ENCODE measurements around the gene ATP5PD. TPM values are rescaled to one million over a fixed set of nuclear protein-coding genes. Genes with fewer than 3 reads are reported as not detected.
"Not testable (repeated sequence)": the region's sequence is repeated elsewhere in the genome, so short reads cannot be mapped to it uniquely, and the experiment has no call there.

ATP5PD gene
- total RNA-seq, 1 experiment from 2014 or later, result 383 TPM

DNA sequence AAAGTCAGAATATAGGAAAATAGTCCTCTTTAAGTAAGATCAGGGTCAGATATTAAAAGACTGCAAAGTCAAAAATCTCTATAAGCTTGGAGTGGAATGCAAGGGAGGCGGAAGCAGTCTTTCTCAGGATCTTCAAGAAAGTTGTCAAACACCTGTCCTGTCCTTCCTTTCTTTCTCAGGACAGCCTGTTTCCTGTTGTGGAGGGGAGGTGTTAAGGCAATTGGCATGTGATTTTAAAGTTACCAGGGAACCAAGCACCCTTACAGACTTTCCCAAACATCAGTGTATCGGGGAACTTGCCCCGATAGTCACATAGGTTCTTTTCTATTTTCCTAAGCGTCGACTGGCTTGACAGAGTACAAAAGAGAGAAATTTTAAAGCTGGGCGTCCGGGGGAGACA lies 2.1 kb downstream of the ATP5PD start:
- TF ChIP-seq, protein P1, sequence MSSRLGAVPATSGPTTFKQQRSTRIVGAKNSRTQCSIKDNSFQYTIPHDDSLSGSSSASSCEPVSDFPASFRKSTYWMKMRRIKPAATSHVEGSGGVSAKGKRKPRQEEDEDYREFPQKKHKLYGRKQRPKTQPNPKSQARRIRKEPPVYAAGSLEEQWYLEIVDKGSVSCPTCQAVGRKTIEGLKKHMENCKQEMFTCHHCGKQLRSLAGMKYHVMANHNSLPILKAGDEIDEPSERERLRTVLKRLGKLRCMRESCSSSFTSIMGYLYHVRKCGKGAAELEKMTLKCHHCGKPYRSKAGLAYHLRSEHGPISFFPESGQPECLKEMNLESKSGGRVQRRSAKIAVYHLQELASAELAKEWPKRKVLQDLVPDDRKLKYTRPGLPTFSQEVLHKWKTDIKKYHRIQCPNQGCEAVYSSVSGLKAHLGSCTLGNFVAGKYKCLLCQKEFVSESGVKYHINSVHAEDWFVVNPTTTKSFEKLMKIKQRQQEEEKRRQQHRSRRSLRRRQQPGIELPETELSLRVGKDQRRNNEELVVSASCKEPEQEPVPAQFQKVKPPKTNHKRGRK (CRISPR knock-in tag; IDR thresholded peaks at IDR 0.05; ENCODE audit: borderline replicate concordance), result no peak
- no peak for TF ChIP-seq ZNF317 (CRISPR knock-in tag; IDR thresholded peaks at IDR 0.05; ENCODE audit: borderline replicate concordance, low read depth)
- TF ChIP-seq, protein P2, sequence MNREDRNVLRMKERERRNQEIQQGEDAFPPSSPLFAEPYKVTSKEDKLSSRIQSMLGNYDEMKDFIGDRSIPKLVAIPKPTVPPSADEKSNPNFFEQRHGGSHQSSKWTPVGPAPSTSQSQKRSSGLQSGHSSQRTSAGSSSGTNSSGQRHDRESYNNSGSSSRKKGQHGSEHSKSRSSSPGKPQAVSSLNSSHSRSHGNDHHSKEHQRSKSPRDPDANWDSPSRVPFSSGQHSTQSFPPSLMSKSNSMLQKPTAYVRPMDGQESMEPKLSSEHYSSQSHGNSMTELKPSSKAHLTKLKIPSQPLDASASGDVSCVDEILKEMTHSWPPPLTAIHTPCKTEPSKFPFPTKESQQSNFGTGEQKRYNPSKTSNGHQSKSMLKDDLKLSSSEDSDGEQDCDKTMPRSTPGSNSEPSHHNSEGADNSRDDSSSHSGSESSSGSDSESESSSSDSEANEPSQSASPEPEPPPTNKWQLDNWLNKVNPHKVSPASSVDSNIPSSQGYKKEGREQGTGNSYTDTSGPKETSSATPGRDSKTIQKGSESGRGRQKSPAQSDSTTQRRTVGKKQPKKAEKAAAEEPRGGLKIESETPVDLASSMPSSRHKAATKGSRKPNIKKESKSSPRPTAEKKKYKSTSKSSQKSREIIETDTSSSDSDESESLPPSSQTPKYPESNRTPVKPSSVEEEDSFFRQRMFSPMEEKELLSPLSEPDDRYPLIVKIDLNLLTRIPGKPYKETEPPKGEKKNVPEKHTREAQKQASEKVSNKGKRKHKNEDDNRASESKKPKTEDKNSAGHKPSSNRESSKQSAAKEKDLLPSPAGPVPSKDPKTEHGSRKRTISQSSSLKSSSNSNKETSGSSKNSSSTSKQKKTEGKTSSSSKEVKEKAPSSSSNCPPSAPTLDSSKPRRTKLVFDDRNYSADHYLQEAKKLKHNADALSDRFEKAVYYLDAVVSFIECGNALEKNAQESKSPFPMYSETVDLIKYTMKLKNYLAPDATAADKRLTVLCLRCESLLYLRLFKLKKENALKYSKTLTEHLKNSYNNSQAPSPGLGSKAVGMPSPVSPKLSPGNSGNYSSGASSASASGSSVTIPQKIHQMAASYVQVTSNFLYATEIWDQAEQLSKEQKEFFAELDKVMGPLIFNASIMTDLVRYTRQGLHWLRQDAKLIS (CRISPR knock-in tag; IDR thresholded peaks at IDR 0.05; ENCODE audit: borderline replicate concordance), result no peak
- TF ChIP-seq, protein P3, sequence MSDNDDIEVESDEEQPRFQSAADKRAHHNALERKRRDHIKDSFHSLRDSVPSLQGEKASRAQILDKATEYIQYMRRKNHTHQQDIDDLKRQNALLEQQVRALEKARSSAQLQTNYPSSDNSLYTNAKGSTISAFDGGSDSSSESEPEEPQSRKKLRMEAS (CRISPR knock-in tag; IDR thresholded peaks at IDR 0.05), result no peak
- TF ChIP-seq, protein P4, sequence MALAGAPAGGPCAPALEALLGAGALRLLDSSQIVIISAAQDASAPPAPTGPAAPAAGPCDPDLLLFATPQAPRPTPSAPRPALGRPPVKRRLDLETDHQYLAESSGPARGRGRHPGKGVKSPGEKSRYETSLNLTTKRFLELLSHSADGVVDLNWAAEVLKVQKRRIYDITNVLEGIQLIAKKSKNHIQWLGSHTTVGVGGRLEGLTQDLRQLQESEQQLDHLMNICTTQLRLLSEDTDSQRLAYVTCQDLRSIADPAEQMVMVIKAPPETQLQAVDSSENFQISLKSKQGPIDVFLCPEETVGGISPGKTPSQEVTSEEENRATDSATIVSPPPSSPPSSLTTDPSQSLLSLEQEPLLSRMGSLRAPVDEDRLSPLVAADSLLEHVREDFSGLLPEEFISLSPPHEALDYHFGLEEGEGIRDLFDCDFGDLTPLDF (CRISPR knock-in tag; IDR thresholded peaks at IDR 0.05), result no peak
- TF ChIP-seq, protein P5, sequence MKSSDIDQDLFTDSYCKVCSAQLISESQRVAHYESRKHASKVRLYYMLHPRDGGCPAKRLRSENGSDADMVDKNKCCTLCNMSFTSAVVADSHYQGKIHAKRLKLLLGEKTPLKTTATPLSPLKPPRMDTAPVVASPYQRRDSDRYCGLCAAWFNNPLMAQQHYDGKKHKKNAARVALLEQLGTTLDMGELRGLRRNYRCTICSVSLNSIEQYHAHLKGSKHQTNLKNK (CRISPR knock-in tag; IDR thresholded peaks at IDR 0.05), result no peak
- TF ChIP-seq, protein P6, sequence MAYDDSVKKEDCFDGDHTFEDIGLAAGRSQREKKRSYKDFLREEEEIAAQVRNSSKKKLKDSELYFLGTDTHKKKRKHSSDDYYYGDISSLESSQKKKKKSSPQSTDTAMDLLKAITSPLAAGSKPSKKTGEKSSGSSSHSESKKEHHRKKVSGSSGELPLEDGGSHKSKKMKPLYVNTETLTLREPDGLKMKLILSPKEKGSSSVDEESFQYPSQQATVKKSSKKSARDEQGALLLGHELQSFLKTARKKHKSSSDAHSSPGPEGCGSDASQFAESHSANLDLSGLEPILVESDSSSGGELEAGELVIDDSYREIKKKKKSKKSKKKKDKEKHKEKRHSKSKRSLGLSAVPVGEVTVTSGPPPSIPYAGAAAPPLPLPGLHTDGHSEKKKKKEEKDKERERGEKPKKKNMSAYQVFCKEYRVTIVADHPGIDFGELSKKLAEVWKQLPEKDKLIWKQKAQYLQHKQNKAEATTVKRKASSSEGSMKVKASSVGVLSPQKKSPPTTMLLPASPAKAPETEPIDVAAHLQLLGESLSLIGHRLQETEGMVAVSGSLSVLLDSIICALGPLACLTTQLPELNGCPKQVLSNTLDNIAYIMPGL (CRISPR knock-in tag; IDR thresholded peaks at IDR 0.05), result no peak
- no peak for TF ChIP-seq NFATC4 (CRISPR knock-in tag; IDR thresholded peaks at IDR 0.05)
- no peak for TF ChIP-seq ZNF416 (CRISPR knock-in tag; IDR thresholded peaks at IDR 0.05)
- no peaks in the 10 kb centered on the region for H3K9me3 Mint-ChIP-seq
- peaks cover 54% of the 10 kb centered on the region for H3K4me1 Mint-ChIP-seq
- no peaks in the 10 kb centered on the region for H3K27me3 Mint-ChIP-seq (ENCODE audit: low read depth)
- H3K36me3 Mint-ChIP-seq, result peaks cover 37% of the 10 kb centered on the region
- peak overlapping the region; percentile 98 for H3K4me3 Mint-ChIP-seq
- POLR2A ChIA-PET, result interaction anchor here (0.6 to 0.8 kb wide), 2 partner anchors 40 to 43 kb away, joined by 3 to 5 read pairs; partner anchors contain the start of gene SLC16A5
- CTCF ChIA-PET, result no interaction called here
- peak overlapping the region; percentile 97 for H3K27ac Mint-ChIP-seq
- ATAC-seq (no peak), DNase-seq (ENCODE audit: low spot score) (no peak)

DNA sequence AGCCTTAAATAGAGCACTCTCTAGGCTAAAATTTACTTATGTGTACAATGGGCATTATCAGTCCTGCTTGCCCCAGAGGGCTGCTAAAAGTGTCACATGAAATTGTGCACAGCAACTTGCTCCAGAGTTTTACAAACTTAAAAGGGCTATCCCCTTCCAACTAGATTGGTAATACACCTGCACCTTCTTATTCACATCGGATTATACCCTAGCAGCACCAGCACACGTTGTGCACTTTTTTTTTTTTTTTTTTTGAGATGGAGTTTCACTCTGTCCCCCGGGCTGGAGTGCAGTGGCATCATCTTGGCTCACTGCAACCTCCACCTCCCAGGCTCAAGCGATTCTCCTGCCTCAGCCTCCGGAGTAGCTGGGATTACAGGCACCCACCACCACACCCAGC lies 3.0 kb downstream of the ATP5PD start:
- ChIA-PET POLR2A (interaction anchor here (0.6 to 0.7 kb wide), 2 partner anchors 40 to 95 kb away, joined by 3 to 5 read pairs; no protein-coding TSS in a partner anchor), CTCF (interaction anchor here (0.7 kb wide), 1 partner anchor 279 kb away, joined by 3 read pairs; no protein-coding TSS in a partner anchor)
- Mint-ChIP-seq H3K27ac (peak overlapping the region; percentile 95), H3K4me1 (peaks cover 49% of the 10 kb centered on the region), H3K36me3 (peaks cover 38% of the 10 kb centered on the region), H3K4me3 (peak overlapping the region; percentile 49)
- not testable (repeated sequence) for DNase-seq (ENCODE audit: low spot score); H3K27me3 Mint-ChIP-seq (ENCODE audit: low read depth); H3K9me3 Mint-ChIP-seq; ATAC-seq

DNA sequence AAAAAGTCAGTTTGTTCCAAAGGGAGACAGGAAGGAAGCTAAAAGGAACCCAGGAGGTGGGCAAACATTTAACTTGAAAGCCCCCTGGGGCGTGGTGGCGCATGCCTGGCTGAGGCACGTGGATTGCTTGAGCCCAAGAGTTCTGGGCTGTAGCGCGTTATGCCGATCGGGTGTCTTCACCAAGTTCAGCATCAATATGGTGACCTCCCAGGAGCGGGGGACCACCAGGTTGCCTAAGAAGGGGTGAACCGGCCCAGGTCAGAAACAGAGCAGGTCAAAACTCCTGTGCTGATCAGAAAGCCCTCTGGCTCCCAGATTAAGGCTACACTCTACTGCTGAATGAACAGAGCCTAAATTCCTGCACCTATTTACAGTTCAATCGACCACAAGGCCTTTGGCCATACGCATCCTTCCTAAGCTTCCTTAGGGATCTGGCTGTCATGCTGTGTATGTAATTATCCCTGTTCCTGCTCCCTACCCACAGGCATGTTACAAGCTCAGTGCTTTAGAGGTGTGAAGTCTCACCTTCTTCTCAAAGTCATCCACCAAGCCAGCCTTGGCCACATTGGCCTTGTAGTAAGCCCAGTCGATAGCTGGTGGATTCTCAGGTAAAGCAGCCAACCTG lies 5.0 kb downstream of the ATP5PD start:
- CTCF ChIA-PET, result interaction anchor here (0.7 to 3.1 kb wide), 7 partner anchors 30 to 226 kb away, joined by 3 to 10 read pairs (median 3); partner anchors contain the start of gene MRPL58
- no peak for DNase-seq (ENCODE audit: low spot score)
- H3K27me3 Mint-ChIP-seq (ENCODE audit: low read depth), result no peaks in the 10 kb centered on the region
- ATAC-seq, result no peak; the same call in 1 of the 2 replicates
- H3K4me3 Mint-ChIP-seq, result peak overlapping the region; percentile 15; the same call in 1 of the 2 replicates
- H3K4me1 Mint-ChIP-seq, result peaks cover 48% of the 10 kb centered on the region
- H3K27ac Mint-ChIP-seq, result peak overlapping the region; percentile 93
- H3K36me3 Mint-ChIP-seq, result peaks cover 45% of the 10 kb centered on the region
- no peaks in the 10 kb centered on the region for H3K9me3 Mint-ChIP-seq
- POLR2A ChIA-PET, result no interaction called here
- TF ChIP-seq, protein P7, sequence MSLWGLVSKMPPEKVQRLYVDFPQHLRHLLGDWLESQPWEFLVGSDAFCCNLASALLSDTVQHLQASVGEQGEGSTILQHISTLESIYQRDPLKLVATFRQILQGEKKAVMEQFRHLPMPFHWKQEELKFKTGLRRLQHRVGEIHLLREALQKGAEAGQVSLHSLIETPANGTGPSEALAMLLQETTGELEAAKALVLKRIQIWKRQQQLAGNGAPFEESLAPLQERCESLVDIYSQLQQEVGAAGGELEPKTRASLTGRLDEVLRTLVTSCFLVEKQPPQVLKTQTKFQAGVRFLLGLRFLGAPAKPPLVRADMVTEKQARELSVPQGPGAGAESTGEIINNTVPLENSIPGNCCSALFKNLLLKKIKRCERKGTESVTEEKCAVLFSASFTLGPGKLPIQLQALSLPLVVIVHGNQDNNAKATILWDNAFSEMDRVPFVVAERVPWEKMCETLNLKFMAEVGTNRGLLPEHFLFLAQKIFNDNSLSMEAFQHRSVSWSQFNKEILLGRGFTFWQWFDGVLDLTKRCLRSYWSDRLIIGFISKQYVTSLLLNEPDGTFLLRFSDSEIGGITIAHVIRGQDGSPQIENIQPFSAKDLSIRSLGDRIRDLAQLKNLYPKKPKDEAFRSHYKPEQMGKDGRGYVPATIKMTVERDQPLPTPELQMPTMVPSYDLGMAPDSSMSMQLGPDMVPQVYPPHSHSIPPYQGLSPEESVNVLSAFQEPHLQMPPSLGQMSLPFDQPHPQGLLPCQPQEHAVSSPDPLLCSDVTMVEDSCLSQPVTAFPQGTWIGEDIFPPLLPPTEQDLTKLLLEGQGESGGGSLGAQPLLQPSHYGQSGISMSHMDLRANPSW (CRISPR knock-in tag; conservative IDR thresholded peaks at IDR 0.05; ENCODE audit: low read depth), result no peak
- TF ChIP-seq, protein P8, sequence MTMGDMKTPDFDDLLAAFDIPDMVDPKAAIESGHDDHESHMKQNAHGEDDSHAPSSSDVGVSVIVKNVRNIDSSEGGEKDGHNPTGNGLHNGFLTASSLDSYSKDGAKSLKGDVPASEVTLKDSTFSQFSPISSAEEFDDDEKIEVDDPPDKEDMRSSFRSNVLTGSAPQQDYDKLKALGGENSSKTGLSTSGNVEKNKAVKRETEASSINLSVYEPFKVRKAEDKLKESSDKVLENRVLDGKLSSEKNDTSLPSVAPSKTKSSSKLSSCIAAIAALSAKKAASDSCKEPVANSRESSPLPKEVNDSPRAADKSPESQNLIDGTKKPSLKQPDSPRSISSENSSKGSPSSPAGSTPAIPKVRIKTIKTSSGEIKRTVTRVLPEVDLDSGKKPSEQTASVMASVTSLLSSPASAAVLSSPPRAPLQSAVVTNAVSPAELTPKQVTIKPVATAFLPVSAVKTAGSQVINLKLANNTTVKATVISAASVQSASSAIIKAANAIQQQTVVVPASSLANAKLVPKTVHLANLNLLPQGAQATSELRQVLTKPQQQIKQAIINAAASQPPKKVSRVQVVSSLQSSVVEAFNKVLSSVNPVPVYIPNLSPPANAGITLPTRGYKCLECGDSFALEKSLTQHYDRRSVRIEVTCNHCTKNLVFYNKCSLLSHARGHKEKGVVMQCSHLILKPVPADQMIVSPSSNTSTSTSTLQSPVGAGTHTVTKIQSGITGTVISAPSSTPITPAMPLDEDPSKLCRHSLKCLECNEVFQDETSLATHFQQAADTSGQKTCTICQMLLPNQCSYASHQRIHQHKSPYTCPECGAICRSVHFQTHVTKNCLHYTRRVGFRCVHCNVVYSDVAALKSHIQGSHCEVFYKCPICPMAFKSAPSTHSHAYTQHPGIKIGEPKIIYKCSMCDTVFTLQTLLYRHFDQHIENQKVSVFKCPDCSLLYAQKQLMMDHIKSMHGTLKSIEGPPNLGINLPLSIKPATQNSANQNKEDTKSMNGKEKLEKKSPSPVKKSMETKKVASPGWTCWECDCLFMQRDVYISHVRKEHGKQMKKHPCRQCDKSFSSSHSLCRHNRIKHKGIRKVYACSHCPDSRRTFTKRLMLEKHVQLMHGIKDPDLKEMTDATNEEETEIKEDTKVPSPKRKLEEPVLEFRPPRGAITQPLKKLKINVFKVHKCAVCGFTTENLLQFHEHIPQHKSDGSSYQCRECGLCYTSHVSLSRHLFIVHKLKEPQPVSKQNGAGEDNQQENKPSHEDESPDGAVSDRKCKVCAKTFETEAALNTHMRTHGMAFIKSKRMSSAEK (CRISPR knock-in tag; IDR thresholded peaks at IDR 0.05; ENCODE audit: borderline replicate concordance), result no peak
- TF ChIP-seq ZNF138 (CRISPR knock-in tag; conservative IDR thresholded peaks at IDR 0.05) (no peak), ZNF423 (CRISPR knock-in tag; IDR thresholded peaks at IDR 0.05) (no peak)

Data from WTC11 (cell line).